ENCODE data around the gene COMTD1.

The COMTD1 gene

GRCh38 chr10:75245354-75246250 is 9.8 kb upstream of the COMTD1 start:
- no peak for DNase-seq (ENCODE audit: low spot score)

- DNase-seq (ENCODE audit: low spot score), result no peak
Observed at GRCh38 chr10:75244487-75245353, 9.0 kb upstream of the COMTD1 start.

- DNase-seq (ENCODE audit: low spot score), result no peak
Observed at GRCh38 chr10:75243426-75243825, 7.7 kb upstream of the COMTD1 start.

GRCh38 chr10:75240329-75241076 is 4.7 kb upstream of the COMTD1 start:
- DNase-seq (ENCODE audit: low spot score), result no peak

- DNase-seq (ENCODE audit: low spot score), result no peak
Observed at GRCh38 chr10:75239096-75239790, 3.5 kb upstream of the COMTD1 start.

GRCh38 chr10:75238182-75239095 is 2.7 kb upstream of the COMTD1 start:
- peak; percentile 41 for DNase-seq (ENCODE audit: low spot score)

DNA sequence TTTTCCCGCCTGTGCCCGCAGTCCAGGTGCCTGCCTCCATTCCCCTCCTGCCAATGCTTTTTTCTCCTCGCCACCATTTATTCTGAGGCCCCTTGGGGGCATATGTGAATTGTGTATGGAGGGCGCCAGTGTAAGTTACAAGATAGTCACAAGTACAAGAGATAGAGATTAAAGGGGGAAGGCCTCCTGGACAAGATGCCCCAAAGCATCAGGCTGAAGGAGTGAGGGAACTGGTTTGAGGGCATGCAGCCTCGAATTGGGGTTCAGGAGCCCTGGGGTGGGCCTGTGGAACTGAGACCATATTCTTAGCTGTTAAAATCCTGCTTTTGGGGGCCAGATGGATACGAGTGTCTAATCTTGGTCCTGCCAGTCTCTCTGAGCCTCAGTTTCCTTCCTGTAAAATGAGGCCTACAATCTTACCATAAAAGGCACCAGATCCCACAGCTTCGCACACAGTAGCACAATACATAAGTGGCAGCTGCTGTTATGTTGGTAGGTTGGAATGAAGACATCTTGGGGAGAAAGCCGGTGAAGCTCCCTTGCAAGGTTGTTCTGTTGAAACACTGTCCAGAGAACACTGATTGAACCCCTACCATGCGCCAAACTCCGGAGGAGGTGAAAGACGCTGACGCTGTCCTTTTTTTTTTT is 545 bp upstream of the COMTD1 start:
- no peak for DNase-seq (ENCODE audit: low spot score)

- peak; percentile 56 for DNase-seq (ENCODE audit: low spot score)
Observed at GRCh38 chr10:75234683-75235374, 928 bp downstream of the COMTD1 start.

GRCh38 chr10:75234017-75234682 is 1.6 kb downstream of the COMTD1 start:
- peak; percentile 94 for DNase-seq (ENCODE audit: low spot score)

DNA sequence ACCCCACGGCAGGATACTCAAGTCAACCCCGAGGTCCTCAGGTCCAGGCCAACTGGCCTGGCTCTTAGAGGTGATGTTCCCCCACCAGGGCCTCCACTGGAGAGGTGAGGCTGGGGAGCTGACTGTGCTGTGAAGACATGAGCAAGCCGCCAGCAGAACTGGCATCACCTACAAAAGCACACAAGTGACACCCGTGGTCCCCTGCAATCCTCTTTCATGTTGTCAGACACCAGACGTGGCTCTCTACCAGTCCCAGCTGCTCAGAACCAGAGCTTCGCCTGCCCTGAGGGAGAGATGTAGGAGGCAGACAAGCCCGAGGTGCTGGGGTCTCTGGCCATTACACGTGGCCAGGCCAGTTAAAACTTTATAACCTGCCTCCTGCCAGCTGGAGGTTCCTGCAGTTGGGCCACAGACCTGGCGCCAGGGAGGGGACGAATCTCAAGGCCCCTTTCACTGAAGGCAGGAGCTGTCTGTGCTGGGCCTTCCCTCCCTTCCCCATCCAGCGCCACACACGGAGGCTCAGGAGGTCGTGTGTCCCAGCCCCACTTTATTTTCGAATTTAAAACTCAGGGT is 2.2 kb downstream of the COMTD1 start:
- no peak for DNase-seq (ENCODE audit: low spot score)

- no peak for DNase-seq (ENCODE audit: low spot score)
Observed at GRCh38 chr10:75231672-75232581, 3.8 kb downstream of the COMTD1 start.

DNA sequence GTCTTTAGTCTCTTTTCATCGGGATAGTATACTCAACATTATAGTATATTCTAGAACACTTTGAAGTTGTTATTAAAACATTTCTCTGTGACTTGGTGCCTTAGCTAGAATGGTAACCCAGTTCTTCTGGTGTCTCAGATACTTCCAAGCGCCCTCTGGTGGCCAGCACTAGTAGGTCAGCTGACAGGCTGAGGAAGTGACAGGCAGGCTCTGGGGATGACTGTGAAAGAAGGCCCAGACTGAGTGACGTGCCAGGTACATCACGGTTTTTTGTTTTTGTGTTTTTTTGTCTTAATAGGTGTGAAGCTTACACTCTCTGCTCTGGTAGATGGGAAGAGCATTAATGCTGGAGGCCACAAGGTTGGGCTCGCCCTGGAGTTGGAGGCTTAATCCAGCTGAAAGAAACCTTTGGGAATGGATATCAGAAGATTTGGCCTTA is 5.1 kb downstream of the COMTD1 start:
- DNase-seq (ENCODE audit: low spot score), result peak; percentile 80

DNA sequence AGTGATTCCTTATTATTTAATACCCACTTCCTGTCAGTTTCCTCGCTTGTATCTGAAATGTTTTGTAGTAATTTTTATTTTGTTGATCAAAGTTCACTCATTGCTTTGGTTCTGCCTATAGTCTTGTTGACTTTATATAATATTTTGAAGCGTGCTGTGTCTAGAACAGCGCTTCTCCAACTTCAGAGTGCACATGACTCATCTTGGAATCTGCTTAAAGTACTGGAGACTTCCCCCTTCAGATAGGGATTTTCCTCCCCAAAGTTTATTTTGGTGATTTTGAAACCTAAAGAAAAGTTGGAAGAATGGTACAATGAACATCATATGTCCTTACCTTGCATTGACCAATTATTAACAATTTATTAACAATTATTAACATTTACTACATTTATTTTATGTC is 5.8 kb downstream of the COMTD1 start:
- DNase-seq (ENCODE audit: low spot score), result no peak

DNA sequence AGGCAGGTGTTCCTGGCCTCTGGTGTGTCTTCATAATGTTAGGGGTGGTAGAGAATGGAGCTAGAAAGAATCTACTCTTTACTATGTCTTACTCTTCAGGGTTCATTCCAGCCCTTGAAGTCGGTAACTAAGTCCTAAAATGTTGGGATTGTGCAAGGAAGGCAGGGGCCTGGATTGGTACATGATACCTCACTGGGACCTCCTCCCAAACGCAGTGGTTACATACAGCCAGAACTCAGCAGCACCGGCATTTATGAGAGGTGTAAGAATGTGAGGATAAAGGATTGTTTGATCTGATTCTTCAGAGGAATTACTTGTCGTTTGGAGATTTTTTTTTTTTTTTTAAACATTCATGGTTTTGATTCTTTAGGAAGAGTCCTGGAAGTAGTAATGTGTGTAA is 6.9 kb downstream of the COMTD1 start:
- DNase-seq (ENCODE audit: low spot score), result no peak

- DNase-seq (ENCODE audit: low spot score), result no peak
Observed at GRCh38 chr10:75228278-75228677, 7.5 kb downstream of the COMTD1 start.

GRCh38 chr10:75226656-75227055 is 9.1 kb downstream of the COMTD1 start:
- no peak for DNase-seq (ENCODE audit: low spot score)

DNA sequence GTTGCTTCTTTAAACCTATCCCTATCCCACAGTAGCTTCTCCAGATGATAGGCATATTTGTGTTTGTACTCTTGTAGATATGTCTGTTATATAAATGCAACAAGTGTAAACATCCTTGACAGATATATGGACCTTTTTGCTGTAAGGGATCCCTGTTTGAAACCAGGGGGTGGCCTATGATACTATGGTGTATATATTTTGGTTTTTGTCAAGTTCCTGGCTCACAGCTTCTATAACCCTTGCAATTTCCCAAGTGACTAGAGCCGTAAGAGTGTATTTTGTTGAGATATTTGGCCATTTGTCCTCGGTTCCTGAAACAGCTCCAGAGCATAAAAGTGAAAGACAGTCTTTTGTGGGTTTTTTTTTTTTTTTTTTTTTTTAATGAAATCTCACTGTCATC is 9.7 kb downstream of the COMTD1 start:
- DNase-seq (ENCODE audit: low spot score), result no peak
